NT2/D1 (cell line): Measurements from ENCODE around the gene BRPF1.

Source experiments
- DNase-seq: peaks from one replicate; pipeline ENCODE4 v3.0.0-alpha.2; 2011; ENCODE audit warnings: low read depth, low spot score
- H3K27me3 ChIP-seq: 2 replicates; pipeline ENCODE4 v1.6.0; 2011; ENCODE audit warnings: mild to moderate bottlenecking; ENCODE audit not compliant: insufficient read length, insufficient read depth
- H3K36me3 ChIP-seq: 2 replicates; pipeline ENCODE4 v1.6.1; 2011; ENCODE audit warnings: mild to moderate bottlenecking, low read length, mixed read lengths; ENCODE audit not compliant: insufficient read depth, insufficient read length
- H3K4me1 ChIP-seq: 2 replicates; pipeline ENCODE4 v1.5.1; 2011; ENCODE audit not compliant: insufficient read depth, insufficient read length
- H3K4me3 ChIP-seq: 2 replicates; pipeline ENCODE4 v1.5.1; 2011; ENCODE audit warnings: low read depth; ENCODE audit not compliant: insufficient read length
- H3K9ac ChIP-seq: 2 replicates; pipeline ENCODE4 v1.6.0; 2011; ENCODE audit warnings: low read depth; ENCODE audit not compliant: insufficient read length
- H3K9me3 ChIP-seq: 2 replicates; pipeline ENCODE4 v1.5.1; 2011; ENCODE audit warnings: mild to moderate bottlenecking, low read length; ENCODE audit not compliant: insufficient read depth
- SUZ12 ChIP-seq: IDR thresholded peaks from 2 replicates; pipeline ENCODE4 v1.6.1; 2011; ENCODE audit not compliant: insufficient read length, insufficient read depth; ENCODE audit errors: extremely low read depth
- YY1 ChIP-seq: IDR thresholded peaks from 2 replicates; pipeline ENCODE4 v1.6.1; 2011; ENCODE audit not compliant: insufficient read length, insufficient read depth
- ZNF274 ChIP-seq: IDR thresholded peaks from 2 replicates; pipeline ENCODE4 v1.6.1; 2011; ENCODE audit warnings: mild to moderate bottlenecking, low read depth, low read length

The BRPF1 gene

GRCh38 chr3:9688961-9689360 is 42.6 kb upstream of the BRPF1 start:
- H3K36me3 ChIP-seq: peaks cover 97% of the 10 kb centered on the region
- TF ChIP-seq ZNF274 (no peak), SUZ12 (no peak), YY1 (no peak)

GRCh38 chr3:9689757-9690156 is 41.8 kb upstream of the BRPF1 start:
- Histone ChIP-seq H3K4me1 (no peaks in the 10 kb centered on the region), H3K9me3 (no peaks in the 10 kb centered on the region), H3K4me3 (no peak overlapping the region), H3K9ac (no peak overlapping the region), H3K36me3 (peaks cover 97% of the 10 kb centered on the region), H3K27me3 (no peaks in the 10 kb centered on the region)
- DNase-seq: no peak
- TF ChIP-seq ZNF274: no peak
- no peak for TF ChIP-seq YY1
- no peak for TF ChIP-seq SUZ12

More at GRCh38 chr3:9688961-9689360, 42.6 kb upstream of the BRPF1 start:
- Histone ChIP-seq H3K4me1 (no peaks in the 10 kb centered on the region), H3K9ac (no peak overlapping the region), H3K27me3 (no peaks in the 10 kb centered on the region), H3K9me3 (no peaks in the 10 kb centered on the region), H3K4me3 (no peak overlapping the region)
- DNase-seq: no peak

- no peak for DNase-seq
- TF ChIP-seq ZNF274 (no peak), SUZ12 (no peak), YY1 (no peak)
- H3K27me3 ChIP-seq: no peaks in the 10 kb centered on the region
Observed at GRCh38 chr3:9690451-9691450, 40.8 kb upstream of the BRPF1 start.

GRCh38 chr3:9691636-9692035 is 39.9 kb upstream of the BRPF1 start:
- Histone ChIP-seq H3K9me3 (no peaks in the 10 kb centered on the region), H3K9ac (no peak overlapping the region), H3K4me1 (no peaks in the 10 kb centered on the region), H3K36me3 (peaks cover 87% of the 10 kb centered on the region), H3K4me3 (no peak overlapping the region), H3K27me3 (no peaks in the 10 kb centered on the region)
- no peak for DNase-seq
- TF ChIP-seq YY1 (no peak), SUZ12 (no peak), ZNF274 (no peak)

More at GRCh38 chr3:9690451-9691450, 40.8 kb upstream of the BRPF1 start:
- Histone ChIP-seq H3K4me3 (no peak overlapping the region), H3K36me3 (peaks cover 95% of the 10 kb centered on the region), H3K9ac (no peak overlapping the region), H3K4me1 (no peaks in the 10 kb centered on the region), H3K9me3 (no peaks in the 10 kb centered on the region)

GRCh38 chr3:9692416-9692815 is 39.1 kb upstream of the BRPF1 start:
- H3K9me3 ChIP-seq: no peaks in the 10 kb centered on the region
- TF ChIP-seq SUZ12 (no peak), ZNF274 (no peak), YY1 (no peak)
- H3K27me3 ChIP-seq: no peaks in the 10 kb centered on the region
- H3K36me3 ChIP-seq: peaks cover 84% of the 10 kb centered on the region
- DNase-seq: no peak
- no peaks in the 10 kb centered on the region for H3K4me1 ChIP-seq
- no peak overlapping the region for H3K9ac ChIP-seq
- no peak overlapping the region for H3K4me3 ChIP-seq

- Histone ChIP-seq H3K4me3 (no peak overlapping the region), H3K36me3 (peaks cover 76% of the 10 kb centered on the region), H3K9ac (no peak overlapping the region), H3K9me3 (no peaks in the 10 kb centered on the region), H3K4me1 (no peaks in the 10 kb centered on the region), H3K27me3 (no peaks in the 10 kb centered on the region)
- TF ChIP-seq SUZ12: no peak
- no peak for TF ChIP-seq YY1
- no peak for TF ChIP-seq ZNF274
- DNase-seq: no peak
Observed at GRCh38 chr3:9695345-9695744, 36.2 kb upstream of the BRPF1 start.

- Histone ChIP-seq H3K4me1 (no peaks in the 10 kb centered on the region), H3K27me3 (no peaks in the 10 kb centered on the region), H3K9me3 (no peaks in the 10 kb centered on the region), H3K9ac (no peak overlapping the region), H3K36me3 (peaks cover 72% of the 10 kb centered on the region), H3K4me3 (no peak overlapping the region)
- TF ChIP-seq ZNF274 (no peak), YY1 (no peak), SUZ12 (no peak)
- no peak for DNase-seq
Observed at GRCh38 chr3:9695746-9696145, 35.8 kb upstream of the BRPF1 start.
